ENCODE data around the gene LHFPL2. TPM values are rescaled to one million over a fixed set of nuclear protein-coding genes. Genes with fewer than 3 reads are reported as not detected.
"Not testable (repeated sequence)": the region's sequence is repeated elsewhere in the genome, so short reads cannot be mapped to it uniquely, and the experiment has no call there.

Gene LHFPL2
- total and polyA plus RNA-seq, 4 experiments from 2014 or later = 0.25 to 2.7 (median 1.6) TPM

DNA sequence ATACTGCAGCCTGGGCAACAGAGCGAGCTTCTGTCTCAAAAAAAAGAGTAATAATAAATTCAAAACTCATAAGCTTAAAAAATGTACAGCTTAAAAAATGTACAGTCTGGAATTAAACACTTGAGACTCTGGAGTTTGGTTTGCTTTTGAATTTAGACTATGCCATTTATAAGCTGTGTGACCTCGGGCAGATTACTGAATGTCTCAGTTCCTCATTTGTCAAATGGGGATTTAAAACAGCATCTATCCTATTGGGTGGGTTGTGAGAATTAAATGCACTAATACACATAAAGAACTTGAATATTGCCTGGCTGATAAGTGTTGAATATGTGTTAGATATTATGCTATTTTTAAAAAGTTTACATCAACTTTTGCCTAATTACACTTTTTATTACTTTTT is 189.7 kb downstream of the LHFPL2 start:
- no peak overlapping the region for H3K27ac Mint-ChIP-seq
- H3K9me3 Mint-ChIP-seq = peaks cover 0 to 3% (median 0%) of the 10 kb centered on the region in 8 donors
- no peaks in the 10 kb centered on the region for H3K27me3 ChIP-seq (ENCODE audit: insufficient read depth, low read length)
- ChIA-PET POLR2A (ENCODE audit: partially characterized antibody) (no interaction called here), CTCF (ENCODE audit: partially characterized antibody) (no interaction called here)
- H3K4me1 Mint-ChIP-seq = peaks cover 9 to 21% (median 19%) of the 10 kb centered on the region in 4 donors
- peaks cover 41 to 52% of the 10 kb centered on the region in 2 donors for H3K36me3 Mint-ChIP-seq
- H3K36me3 ChIP-seq (ENCODE audit: insufficient read depth, low read length) = no peaks in the 10 kb centered on the region
- intact Hi-C loops (cut with micrococcal nuclease) = no loop called here
- DNase-seq = no peak
- no peaks in the 10 kb centered on the region for H3K27me3 Mint-ChIP-seq
- no peaks in the 10 kb centered on the region for H3K4me1 ChIP-seq (ENCODE audit: insufficient read depth, low read length)
- no peaks in the 10 kb centered on the region for H3K9me3 ChIP-seq (ENCODE audit: control insufficient read depth in 1 of 2, low read length in 2 of 2)
- no peak overlapping the region for H3K4me3 ChIP-seq (ENCODE audit: low read length in 2 of 2)
- no peak overlapping the region for H3K27ac ChIP-seq (ENCODE audit: low read depth, low read length)
- H3K4me3 Mint-ChIP-seq = no peak overlapping the region

DNA sequence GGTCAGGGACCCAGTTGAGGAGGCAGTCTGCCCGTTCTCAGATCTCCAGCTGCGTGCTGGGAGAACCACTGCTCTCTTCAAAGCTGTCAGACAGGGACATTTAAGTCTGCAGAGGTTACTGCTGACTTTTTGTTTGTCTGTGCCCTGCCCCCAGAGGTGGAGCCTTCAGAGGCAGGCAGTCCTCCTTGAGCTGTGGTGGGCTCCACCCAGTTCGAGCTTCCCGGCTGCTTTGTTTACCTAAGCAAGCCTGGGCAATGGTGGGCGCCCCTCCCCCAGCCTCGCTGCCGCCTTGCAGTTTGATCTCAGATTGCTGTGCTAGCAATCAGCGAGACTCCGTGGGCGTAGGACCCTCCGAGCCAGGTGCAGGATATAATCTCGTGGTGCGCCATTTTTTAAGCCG is 191.1 kb downstream of the LHFPL2 start:
- H3K9me3 ChIP-seq (ENCODE audit: control insufficient read depth in 1 of 2, low read length in 2 of 2); H3K27me3 Mint-ChIP-seq; intact Hi-C loops (cut with micrococcal nuclease); H3K4me3 ChIP-seq (ENCODE audit: low read length in 2 of 2); DNase-seq; H3K27ac Mint-ChIP-seq; H3K36me3 ChIP-seq (ENCODE audit: insufficient read depth, low read length); H3K4me1 ChIP-seq (ENCODE audit: insufficient read depth, low read length); H3K4me3 Mint-ChIP-seq; H3K27me3 ChIP-seq (ENCODE audit: insufficient read depth, low read length); CTCF ChIA-PET (ENCODE audit: partially characterized antibody); H3K9me3 Mint-ChIP-seq; H3K27ac ChIP-seq (ENCODE audit: low read depth, low read length); POLR2A ChIA-PET (ENCODE audit: partially characterized antibody): not testable (repeated sequence)
- Mint-ChIP-seq H3K36me3 (peaks cover 33 to 44% of the 10 kb centered on the region in 2 donors), H3K4me1 (peaks cover 9 to 21% (median 18%) of the 10 kb centered on the region in 4 donors)

DNA sequence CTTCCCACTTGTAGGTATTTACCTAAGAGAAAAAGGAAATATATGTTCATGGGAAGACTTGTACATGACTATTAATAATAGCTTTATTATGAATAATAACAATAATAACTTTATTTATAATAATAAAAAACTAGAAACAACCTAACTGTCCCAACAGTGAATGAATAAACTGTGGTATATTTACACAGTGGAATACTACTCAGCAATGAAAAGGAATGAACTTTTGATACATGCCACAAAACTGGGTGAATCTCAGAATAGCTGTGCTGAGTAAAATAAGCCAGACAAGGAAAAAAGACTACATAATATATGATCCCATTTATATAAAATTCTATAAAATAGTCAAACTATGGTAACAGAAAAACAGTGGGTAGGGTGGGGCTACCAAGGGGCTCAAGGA is 199.5 kb downstream of the LHFPL2 start:
- Histone ChIP-seq H3K27ac (ENCODE audit: low read depth, low read length) (no peak overlapping the region), H3K27me3 (ENCODE audit: insufficient read depth, low read length) (no peaks in the 10 kb centered on the region), H3K36me3 (ENCODE audit: insufficient read depth, low read length) (no peaks in the 10 kb centered on the region), H3K9me3 (ENCODE audit: control insufficient read depth in 1 of 2, low read length in 2 of 2) (no peaks in the 10 kb centered on the region), H3K4me3 (ENCODE audit: low read length in 2 of 2) (no peak overlapping the region), H3K4me1 (ENCODE audit: insufficient read depth, low read length) (no peaks in the 10 kb centered on the region)
- intact Hi-C loops (cut with micrococcal nuclease) = no loop called here
- no peak overlapping the region for H3K4me3 Mint-ChIP-seq
- H3K36me3 Mint-ChIP-seq = peaks cover 39 to 57% of the 10 kb centered on the region in 2 donors
- CTCF ChIA-PET (ENCODE audit: partially characterized antibody) = no interaction called here
- H3K9me3 Mint-ChIP-seq = peaks cover 0 to 11% (median 2%) of the 10 kb centered on the region in 8 donors
- H3K27ac Mint-ChIP-seq = no peak overlapping the region
- no peak for DNase-seq
- H3K4me1 Mint-ChIP-seq = no peaks in the 10 kb centered on the region
- no peaks in the 10 kb centered on the region for H3K27me3 Mint-ChIP-seq
- POLR2A ChIA-PET (ENCODE audit: partially characterized antibody) = no interaction called here

DNA sequence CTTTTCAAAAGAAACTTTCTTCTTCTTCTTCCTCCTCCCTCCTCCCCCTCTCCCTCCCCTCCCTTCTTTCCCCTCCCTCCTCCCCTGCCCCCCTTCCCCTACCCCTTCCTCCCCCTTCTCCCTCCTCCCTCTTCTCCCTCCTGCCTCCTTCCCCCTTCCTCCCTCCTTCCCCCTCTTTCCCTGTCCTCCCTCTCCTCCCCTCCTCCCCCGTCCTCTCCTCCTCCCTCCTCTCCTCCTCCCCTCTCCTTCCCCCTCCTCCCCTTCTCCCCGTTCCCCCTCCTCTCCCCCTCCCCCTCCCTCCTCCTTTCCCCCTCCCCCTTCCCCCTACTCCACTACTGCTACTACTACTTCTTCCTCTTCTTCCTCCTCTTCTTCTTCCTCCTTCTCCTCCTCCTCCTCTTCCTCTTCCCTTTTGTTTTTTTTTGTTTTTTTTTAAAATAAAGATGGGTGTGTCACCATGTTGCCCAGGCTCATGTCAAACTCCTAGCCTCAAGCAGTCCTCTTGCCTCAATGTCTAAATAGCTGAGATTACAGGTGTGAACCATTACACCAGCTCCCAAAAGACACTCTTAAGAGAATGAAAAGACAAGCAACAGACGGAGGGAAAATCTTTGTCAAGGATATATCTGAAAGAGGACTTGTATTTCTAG is 200.7 kb downstream of the LHFPL2 start:
- DNase-seq = no peak
- Histone ChIP-seq H3K27ac (ENCODE audit: low read depth, low read length) (no peak overlapping the region), H3K27me3 (ENCODE audit: insufficient read depth, low read length) (no peaks in the 10 kb centered on the region), H3K9me3 (ENCODE audit: control insufficient read depth in 1 of 2, low read length in 2 of 2) (no peaks in the 10 kb centered on the region), H3K4me1 (ENCODE audit: insufficient read depth, low read length) (no peaks in the 10 kb centered on the region), H3K36me3 (ENCODE audit: insufficient read depth, low read length) (no peaks in the 10 kb centered on the region), H3K4me3 (ENCODE audit: low read length in 2 of 2) (no peak overlapping the region)
- intact Hi-C loops (cut with micrococcal nuclease) = no loop called here
- Mint-ChIP-seq H3K36me3 (peaks cover 43 to 61% of the 10 kb centered on the region in 2 donors), H3K9me3 (peaks cover 0 to 11% (median 2%) of the 10 kb centered on the region in 8 donors), H3K27me3 (no peaks in the 10 kb centered on the region), H3K4me1 (peaks cover 0 to 1% (median under 1%) of the 10 kb centered on the region in 4 donors), H3K27ac (no peak overlapping the region), H3K4me3 (no peak overlapping the region)
- ChIA-PET POLR2A (ENCODE audit: partially characterized antibody) (no interaction called here), CTCF (ENCODE audit: partially characterized antibody) (no interaction called here)

All from CD4-positive, alpha-beta memory T cell (primary cell).